ENCODE measurements around the gene PKD1L1. TPM values are rescaled to one million over a fixed set of nuclear protein-coding genes. Genes with fewer than 3 reads are reported as not detected.
A peak's percentile ranks its signal among the peaks of the same experiment; 100 is the strongest.

PKD1L1 gene
- polyA plus RNA-seq, 2 of the 4 experiments (the other 2 are of a cell fraction) = 0.21 TPM

DNA sequence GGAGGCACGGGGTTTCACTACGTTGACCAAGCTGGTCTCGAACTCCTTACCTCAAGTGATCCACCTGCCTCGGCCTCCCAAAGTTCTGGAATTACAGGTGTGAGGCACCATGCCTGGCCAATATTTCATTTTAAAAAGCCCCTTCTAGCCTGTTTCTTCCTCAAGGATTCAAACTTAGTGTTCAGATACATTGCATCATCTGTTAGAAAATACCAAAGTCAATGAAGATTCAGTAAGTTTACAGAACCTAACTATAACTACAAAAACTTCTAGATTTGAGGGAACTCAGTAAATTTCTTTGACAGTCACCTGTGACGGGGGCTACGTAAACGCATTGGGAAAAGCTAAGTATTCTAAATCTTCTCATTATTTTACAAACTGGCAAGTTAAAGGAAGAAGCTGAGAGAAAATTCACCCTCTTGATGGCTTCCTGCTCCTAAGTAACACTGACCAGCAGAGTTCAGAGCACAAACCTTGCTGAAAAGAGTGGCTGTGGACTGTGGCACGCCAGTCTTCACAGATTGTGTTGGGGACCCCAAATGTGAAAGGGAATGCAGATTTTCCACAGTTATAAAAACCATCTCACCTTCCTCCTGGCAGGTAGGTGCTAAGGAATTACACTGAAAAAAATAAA, 162.2 kb downstream of the PKD1L1 start (continued):
- TF ChIP-seq KDM5A (IDR thresholded peaks at IDR 0.05) (no peak), KDM1A (IDR thresholded peaks at IDR 0.05; ENCODE audit: low read depth) (no peak), CTCF (IDR thresholded peaks at IDR 0.05) (no peak), EHMT2 (IDR thresholded peaks at IDR 0.05; ENCODE audit: low read depth) (no peak), HEYL (CRISPR knock-in tag; IDR thresholded peaks at IDR 0.05) (no peak), RNF2 (IDR thresholded peaks at IDR 0.05; ENCODE audit: borderline replicate concordance, low read depth) (no peak), JUN (IDR thresholded peaks at IDR 0.05) (no peak), ATOH8 (CRISPR knock-in tag; IDR thresholded peaks at IDR 0.05; ENCODE audit: low read depth) (no peak), ZNF302 (CRISPR knock-in tag; IDR thresholded peaks at IDR 0.05) (peak; percentile 66; the same call in 1 of the 2 replicates), HOXB13 (CRISPR knock-in tag; IDR thresholded peaks at IDR 0.05; ENCODE audit: low read depth) (peak; percentile 22; the same call in 1 of the 2 replicates), NPAS2 (CRISPR knock-in tag; IDR thresholded peaks at IDR 0.05; ENCODE audit: borderline replicate concordance) (no peak), RFX5 (IDR thresholded peaks at IDR 0.05) (no peak), HOXB5 (CRISPR knock-in tag; IDR thresholded peaks at IDR 0.05) (no peak; the same call in 1 of the 2 replicates), USF2 (IDR thresholded peaks at IDR 0.05) (no peak), PHF8 (IDR thresholded peaks at IDR 0.05; ENCODE audit: borderline replicate concordance, low read depth) (no peak), JUNB (IDR thresholded peaks at IDR 0.05) (no peak), EHF (CRISPR knock-in tag; IDR thresholded peaks at IDR 0.05) (peak; percentile 79), RARB (CRISPR knock-in tag; IDR thresholded peaks at IDR 0.05) (no peak; the same call in 1 of the 2 replicates), CEBPB (IDR thresholded peaks at IDR 0.05) (peak in 1 of 2 experiments; percentile 25; a peak in 1 of 4 replicates), GATA3 (IDR thresholded peaks at IDR 0.05; ENCODE audit: borderline replicate concordance) (no peak), E2F6 (IDR thresholded peaks at IDR 0.05; ENCODE audit: borderline replicate concordance, low read depth) (no peak), ESRRA (IDR thresholded peaks at IDR 0.05; ENCODE audit: borderline replicate concordance, low read length) (no peak), MAFK (IDR thresholded peaks at IDR 0.05; ENCODE audit: partially characterized antibody) (no peak), NR3C1 (IDR thresholded peaks at IDR 0.05) (no peak), FOSB (CRISPR knock-in tag; IDR thresholded peaks at IDR 0.05) (0 out of 2 replicates have a peak, but pooled peaks have one; percentile 58), CBX8 (IDR thresholded peaks at IDR 0.05) (no peak), TP53 (CRISPR knock-in tag; IDR thresholded peaks at IDR 0.05) (no peak), RCOR1 (IDR thresholded peaks at IDR 0.05; ENCODE audit: low read depth, low read length) (no peak), HDAC2 (IDR thresholded peaks at IDR 0.05) (no peak), BHLHE40 (IDR thresholded peaks at IDR 0.05; ENCODE audit: low read depth, low read length) (no peak), NFE2L2 (conservative IDR thresholded peaks at IDR 0.05; ENCODE audit: low read length) (no peak), ZC3H11A (IDR thresholded peaks at IDR 0.05) (no peak), FOXS1 (CRISPR knock-in tag; IDR thresholded peaks at IDR 0.05) (peak; percentile 38; the same call in 1 of the 2 replicates), POLR2AphosphoS2 (conservative IDR thresholded peaks at IDR 0.05; ENCODE audit: low read length) (no peak), SMC3 (IDR thresholded peaks at IDR 0.05) (no peak), PBX3 (IDR thresholded peaks at IDR 0.05) (no peak), MAZ (IDR thresholded peaks at IDR 0.05; ENCODE audit: borderline replicate concordance, low read depth, low read length) (no peak)
- TF ChIP-seq, protein P1, sequence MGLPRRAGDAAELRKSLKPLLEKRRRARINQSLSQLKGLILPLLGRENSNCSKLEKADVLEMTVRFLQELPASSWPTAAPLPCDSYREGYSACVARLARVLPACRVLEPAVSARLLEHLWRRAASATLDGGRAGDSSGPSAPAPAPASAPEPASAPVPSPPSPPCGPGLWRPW (IDR thresholded peaks at IDR 0.05) = no peak
- TF ChIP-seq, protein P2, sequence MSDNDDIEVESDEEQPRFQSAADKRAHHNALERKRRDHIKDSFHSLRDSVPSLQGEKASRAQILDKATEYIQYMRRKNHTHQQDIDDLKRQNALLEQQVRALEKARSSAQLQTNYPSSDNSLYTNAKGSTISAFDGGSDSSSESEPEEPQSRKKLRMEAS (IDR thresholded peaks at IDR 0.05) = no peak
